PC-3 (cell line): ENCODE data around the gene WEE2. TPM values are rescaled to one million over a fixed set of nuclear protein-coding genes. Genes with fewer than 3 reads are reported as not detected.

Source experiments
- ATAC-seq: fragments of 200-7000 bp; cut with Tn5 transposase; 2 replicates; pipeline ENCODE4 v1.9.1; 2020; ENCODE audit warnings: mild to moderate bottlenecking, moderate library complexity
- BruUV-seq: library from RNA; stranded (reverse); fragments of 400-500 nt; replicated peaks from 2 replicates; lab custom pipeline; 2021; lab: Mats Ljungman, UMichigan
- CTCF ChIA-PET: fragments of 300-600 bp; sonication (Branson Sonifier 250); formaldehyde crosslinking; loops from one replicate; lab custom pipeline; 2022; ENCODE audit warnings: antibody characterized with exemption; lab: Charles Lee
- POLR2A ChIA-PET: fragments of 300-600 bp; sonication (Branson Sonifier 250); formaldehyde crosslinking; loops from one replicate; lab custom pipeline; 2022; ENCODE audit warnings: antibody characterized with exemption; ENCODE audit not compliant: unreplicated experiment; lab: Charles Lee
- DNase-seq: peaks from one replicate; pipeline ENCODE4 v3.0.0-alpha.2; 2015
- H2AFZ ChIP-seq: fragments of 300-600 bp; sonication (generic); 2 replicates; pipeline ENCODE4 v1.6.0; 2016; ENCODE audit warnings: antibody characterized with exemption, low read length
- H3F3A ChIP-seq: fragments of 300-600 bp; sonication (generic); one replicate; pipeline ENCODE4 v1.6.0; 2017; ENCODE audit warnings: antibody characterized with exemption, low read length, control low read depth, mild to moderate bottlenecking; ENCODE audit not compliant: unreplicated experiment
- H3K27ac ChIP-seq: fragments of 300-600 bp; sonication (generic); 2 replicates; pipeline ENCODE4 v1.5.1; 2016; ENCODE audit warnings: mild to moderate bottlenecking, low read length
- H3K27me3 ChIP-seq: fragments of 300-600 bp; sonication (generic); 2 replicates; pipeline ENCODE4 v1.6.1; 2016; ENCODE audit warnings: low read length, mixed read lengths
- H3K36me3 ChIP-seq: fragments of 300-600 bp; sonication (generic); 2 replicates; pipeline ENCODE4 v1.6.1; 2016; ENCODE audit warnings: low read depth, mixed run types, low read length, mixed read lengths
- H3K4me1 ChIP-seq: fragments of 300-600 bp; sonication (generic); 2 replicates; pipeline ENCODE4 v1.5.1; 2016; ENCODE audit warnings: low read length; ENCODE audit not compliant: insufficient read depth
- H3K4me2 ChIP-seq: fragments of 300-600 bp; sonication (generic); 2 replicates; pipeline ENCODE4 v1.6.0; 2016; ENCODE audit warnings: low read length
- H3K4me3 ChIP-seq: fragments of 300-600 bp; sonication (generic); 2 replicates; pipeline ENCODE4 v1.5.1; 2016; ENCODE audit warnings: mild to moderate bottlenecking, low read length, mixed read lengths
- H3K79me2 ChIP-seq: fragments of 300-600 bp; sonication (generic); 2 replicates; pipeline ENCODE4 v1.6.1; 2017; ENCODE audit warnings: low read length, mixed read lengths
- H3K9ac ChIP-seq: fragments of 300-600 bp; sonication (generic); 2 replicates; pipeline ENCODE4 v1.6.0; 2016; ENCODE audit warnings: mild to moderate bottlenecking, low read length
- H3K9me2 ChIP-seq: fragments of 300-600 bp; sonication (generic); replicated peaks from 2 replicates; pipeline ENCODE4 v1.6.1; 2016; ENCODE audit warnings: mixed run types, low read length, mixed read lengths
- H3K9me3 ChIP-seq: fragments of 300-600 bp; sonication (generic); 2 replicates; pipeline ENCODE4 v1.6.1; 2016; ENCODE audit warnings: low read length, mixed read lengths
- H4K20me1 ChIP-seq: fragments of 300-600 bp; sonication (generic); 2 replicates; pipeline ENCODE4 v1.6.1; 2016; ENCODE audit warnings: low read length, mixed read lengths
- EZH2 ChIP-seq: fragments of 300-600 bp; sonication (generic); IDR thresholded peaks from one replicate; pipeline ENCODE4 v1.6.1; 2017; ENCODE audit warnings: antibody characterized with exemption, mild to moderate bottlenecking, low read length; ENCODE audit not compliant: unreplicated experiment
- EZH2phosphoT487 ChIP-seq: fragments of 300-600 bp; sonication (generic); IDR thresholded peaks from 2 replicates; pipeline ENCODE4 v1.6.1; 2018; ENCODE audit warnings: mild to moderate bottlenecking, antibody characterized with exemption, low read length, borderline replicate concordance
- intact Hi-C: fragments of 100-400 bp; cut with micrococcal nuclease; formaldehyde crosslinking; loops from 2 replicates; pipeline ENCODE4 v1.9.0; 2023
- total RNA-seq: library from RNA; depleted of rRNA; stranded (reverse); fragments of >200 nt; gene quantifications from 2 replicates; pipeline ENCODE4 v1.2.3, GENCODE V29; 2014
- TF ChIP-seq, protein P1 (sequence below): fragments of 300-600 bp; sonication (generic); conservative IDR thresholded peaks from 2 replicates; pipeline ENCODE4 v1.5.1; 2017; ENCODE audit warnings: antibody characterized with exemption, low read depth, mild to moderate bottlenecking, low read length

The WEE2 gene
- total RNA-seq, 1 experiment from 2014 or later: not detected

- no peaks in the 10 kb centered on the region for H3K9me2 ChIP-seq
- no peaks in the 10 kb centered on the region for H3K27me3 ChIP-seq
- H2AFZ ChIP-seq: no peak overlapping the region
- ATAC-seq (no peak), DNase-seq (no peak)
- CTCF ChIA-PET: no interaction called here
- no peaks in the 10 kb centered on the region for H3K36me3 ChIP-seq
- H3K79me2 ChIP-seq: peaks cover 29% of the 10 kb centered on the region
- no peak for TF ChIP-seq EZH2phosphoT487
- no peak for TF ChIP-seq EZH2
- TF ChIP-seq, protein P1, sequence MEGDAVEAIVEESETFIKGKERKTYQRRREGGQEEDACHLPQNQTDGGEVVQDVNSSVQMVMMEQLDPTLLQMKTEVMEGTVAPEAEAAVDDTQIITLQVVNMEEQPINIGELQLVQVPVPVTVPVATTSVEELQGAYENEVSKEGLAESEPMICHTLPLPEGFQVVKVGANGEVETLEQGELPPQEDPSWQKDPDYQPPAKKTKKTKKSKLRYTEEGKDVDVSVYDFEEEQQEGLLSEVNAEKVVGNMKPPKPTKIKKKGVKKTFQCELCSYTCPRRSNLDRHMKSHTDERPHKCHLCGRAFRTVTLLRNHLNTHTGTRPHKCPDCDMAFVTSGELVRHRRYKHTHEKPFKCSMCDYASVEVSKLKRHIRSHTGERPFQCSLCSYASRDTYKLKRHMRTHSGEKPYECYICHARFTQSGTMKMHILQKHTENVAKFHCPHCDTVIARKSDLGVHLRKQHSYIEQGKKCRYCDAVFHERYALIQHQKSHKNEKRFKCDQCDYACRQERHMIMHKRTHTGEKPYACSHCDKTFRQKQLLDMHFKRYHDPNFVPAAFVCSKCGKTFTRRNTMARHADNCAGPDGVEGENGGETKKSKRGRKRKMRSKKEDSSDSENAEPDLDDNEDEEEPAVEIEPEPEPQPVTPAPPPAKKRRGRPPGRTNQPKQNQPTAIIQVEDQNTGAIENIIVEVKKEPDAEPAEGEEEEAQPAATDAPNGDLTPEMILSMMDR: no peak
- peaks cover 15% of the 10 kb centered on the region for H3K4me1 ChIP-seq
- H3K9ac ChIP-seq: no peak overlapping the region
- H3K27ac ChIP-seq: no peak overlapping the region
- intact Hi-C loops: no loop called here
- no peaks in the 10 kb centered on the region for H3F3A ChIP-seq
- no TSS peak for BruUV-seq
- no peak overlapping the region for H3K4me3 ChIP-seq
- no peaks in the 10 kb centered on the region for H3K9me3 ChIP-seq
- H3K4me2 ChIP-seq: no peak overlapping the region
- POLR2A ChIA-PET: no interaction called here
- no peaks in the 10 kb centered on the region for H4K20me1 ChIP-seq
Measured at GRCh38 chr7:141691540-141691939, 16.6 kb upstream of the WEE2 start.

DNA sequence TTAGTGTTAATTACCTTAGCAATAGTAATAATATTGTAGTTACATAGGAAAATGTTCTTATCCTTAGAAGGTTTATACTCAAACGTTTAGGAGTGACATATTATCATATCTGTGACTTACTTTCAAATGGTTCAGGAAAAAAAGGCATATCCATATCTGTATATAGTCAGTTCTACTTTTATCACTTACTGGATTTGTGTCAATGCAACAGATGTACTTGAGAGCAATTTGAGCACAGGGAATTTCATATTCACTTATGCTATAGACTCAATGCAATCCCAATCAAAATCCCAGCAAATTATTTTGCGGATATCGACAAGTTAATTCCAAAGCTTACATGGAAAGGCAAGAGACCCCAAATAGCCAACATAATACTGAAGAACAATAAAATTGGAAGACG lies 16.2 kb upstream of the WEE2 start:
- Histone ChIP-seq H3K4me1 (peaks cover 19% of the 10 kb centered on the region), H3K36me3 (no peaks in the 10 kb centered on the region), H3F3A (no peaks in the 10 kb centered on the region), H3K9me2 (no peaks in the 10 kb centered on the region), H3K9me3 (no peaks in the 10 kb centered on the region), H3K27me3 (no peaks in the 10 kb centered on the region), H4K20me1 (no peaks in the 10 kb centered on the region), H3K4me3 (no peak overlapping the region), H2AFZ (no peak overlapping the region), H3K9ac (no peak overlapping the region), H3K27ac (no peak overlapping the region), H3K4me2 (no peak overlapping the region), H3K79me2 (peaks cover 33% of the 10 kb centered on the region)
- ChIA-PET POLR2A (no interaction called here), CTCF (no interaction called here)
- BruUV-seq: no TSS peak
- TF ChIP-seq EZH2 (no peak), EZH2phosphoT487 (no peak)
- TF ChIP-seq, protein P1: no peak
- intact Hi-C loops: no loop called here
- ATAC-seq: no peak
- DNase-seq: no peak

DNA sequence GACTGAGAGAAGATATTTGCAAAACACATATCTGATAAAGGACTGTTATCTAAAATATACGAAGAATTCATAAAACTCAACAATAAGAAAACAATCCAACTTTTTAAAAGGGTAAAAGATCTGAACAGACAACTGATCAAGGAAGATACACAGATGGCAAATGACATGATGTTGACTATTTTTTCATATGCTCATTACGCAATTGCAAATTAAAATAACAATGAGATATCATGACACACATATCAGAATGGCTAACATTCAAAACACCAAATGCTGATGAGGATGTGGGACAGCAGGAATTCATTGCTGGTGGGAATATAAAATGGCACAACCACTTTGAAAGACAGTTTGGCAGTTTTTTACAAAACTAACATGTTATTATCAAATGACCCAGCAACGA lies 15.1 kb upstream of the WEE2 start:
- intact Hi-C loops: no loop called here
- peaks cover 29% of the 10 kb centered on the region for H3K4me1 ChIP-seq
- H3K27me3 ChIP-seq: no peaks in the 10 kb centered on the region
- no peak overlapping the region for H3K4me2 ChIP-seq
- H3F3A ChIP-seq: no peaks in the 10 kb centered on the region
- DNase-seq (no peak), ATAC-seq (no peak)
- H3K27ac ChIP-seq: no peak overlapping the region
- no TSS peak for BruUV-seq
- H3K4me3 ChIP-seq: no peak overlapping the region
- TF ChIP-seq EZH2phosphoT487 (no peak), EZH2 (no peak)
- TF ChIP-seq, protein P1: no peak
- ChIA-PET CTCF (interaction anchor here (0.7 kb wide), 1 partner anchor 538 kb away, joined by 3 read pairs; no protein-coding TSS in a partner anchor), POLR2A (no interaction called here)
- H3K79me2 ChIP-seq: peaks cover 37% of the 10 kb centered on the region
- no peaks in the 10 kb centered on the region for H4K20me1 ChIP-seq
- H3K9ac ChIP-seq: no peak overlapping the region
- no peaks in the 10 kb centered on the region for H3K9me2 ChIP-seq
- H3K36me3 ChIP-seq: no peaks in the 10 kb centered on the region
- no peak overlapping the region for H2AFZ ChIP-seq
- H3K9me3 ChIP-seq: no peaks in the 10 kb centered on the region
